VCaP (cell line): ENCODE results near the gene CLDN19.

Source experiments
- H3K27ac ChIP-seq: fragments of 450-650 bp; 2 replicates; pipeline ENCODE4 v1.5.1; 2017
- TF ChIP-seq, protein P1 (sequence below): fragments of 450-650 bp; conservative IDR thresholded peaks from 2 replicates; pipeline ENCODE4 v1.5.1; 2017; ENCODE audit warnings: mild to moderate bottlenecking, moderate library complexity

The CLDN19 gene

DNA sequence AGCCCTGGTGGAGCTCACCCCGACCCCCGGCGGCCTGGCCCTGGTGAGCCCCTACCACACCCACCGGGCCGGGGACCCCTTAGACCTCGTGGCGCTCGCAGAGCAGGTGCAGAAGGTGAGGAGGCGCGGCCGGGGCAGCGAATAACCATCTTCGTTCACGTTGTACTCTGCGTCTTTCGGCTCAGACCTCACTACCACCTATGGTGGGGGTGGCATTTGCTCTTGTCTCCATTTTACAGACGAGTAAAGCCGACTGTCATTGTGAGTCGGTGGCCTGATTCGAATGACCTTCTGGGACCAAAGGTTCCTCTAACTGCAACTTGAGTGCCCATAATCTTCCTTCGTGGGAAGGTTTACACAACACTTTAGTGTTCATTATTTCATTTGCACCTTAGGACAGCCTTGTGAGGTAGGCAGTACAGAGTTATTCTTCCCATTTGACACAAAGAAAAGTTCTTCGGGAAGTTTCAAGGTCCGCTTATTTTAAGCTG, 27.5 kb upstream of the CLDN19 start:
- H3K27ac ChIP-seq: peak overlapping the region; percentile 82
- TF ChIP-seq, protein P1, sequence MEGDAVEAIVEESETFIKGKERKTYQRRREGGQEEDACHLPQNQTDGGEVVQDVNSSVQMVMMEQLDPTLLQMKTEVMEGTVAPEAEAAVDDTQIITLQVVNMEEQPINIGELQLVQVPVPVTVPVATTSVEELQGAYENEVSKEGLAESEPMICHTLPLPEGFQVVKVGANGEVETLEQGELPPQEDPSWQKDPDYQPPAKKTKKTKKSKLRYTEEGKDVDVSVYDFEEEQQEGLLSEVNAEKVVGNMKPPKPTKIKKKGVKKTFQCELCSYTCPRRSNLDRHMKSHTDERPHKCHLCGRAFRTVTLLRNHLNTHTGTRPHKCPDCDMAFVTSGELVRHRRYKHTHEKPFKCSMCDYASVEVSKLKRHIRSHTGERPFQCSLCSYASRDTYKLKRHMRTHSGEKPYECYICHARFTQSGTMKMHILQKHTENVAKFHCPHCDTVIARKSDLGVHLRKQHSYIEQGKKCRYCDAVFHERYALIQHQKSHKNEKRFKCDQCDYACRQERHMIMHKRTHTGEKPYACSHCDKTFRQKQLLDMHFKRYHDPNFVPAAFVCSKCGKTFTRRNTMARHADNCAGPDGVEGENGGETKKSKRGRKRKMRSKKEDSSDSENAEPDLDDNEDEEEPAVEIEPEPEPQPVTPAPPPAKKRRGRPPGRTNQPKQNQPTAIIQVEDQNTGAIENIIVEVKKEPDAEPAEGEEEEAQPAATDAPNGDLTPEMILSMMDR: no peak

DNA sequence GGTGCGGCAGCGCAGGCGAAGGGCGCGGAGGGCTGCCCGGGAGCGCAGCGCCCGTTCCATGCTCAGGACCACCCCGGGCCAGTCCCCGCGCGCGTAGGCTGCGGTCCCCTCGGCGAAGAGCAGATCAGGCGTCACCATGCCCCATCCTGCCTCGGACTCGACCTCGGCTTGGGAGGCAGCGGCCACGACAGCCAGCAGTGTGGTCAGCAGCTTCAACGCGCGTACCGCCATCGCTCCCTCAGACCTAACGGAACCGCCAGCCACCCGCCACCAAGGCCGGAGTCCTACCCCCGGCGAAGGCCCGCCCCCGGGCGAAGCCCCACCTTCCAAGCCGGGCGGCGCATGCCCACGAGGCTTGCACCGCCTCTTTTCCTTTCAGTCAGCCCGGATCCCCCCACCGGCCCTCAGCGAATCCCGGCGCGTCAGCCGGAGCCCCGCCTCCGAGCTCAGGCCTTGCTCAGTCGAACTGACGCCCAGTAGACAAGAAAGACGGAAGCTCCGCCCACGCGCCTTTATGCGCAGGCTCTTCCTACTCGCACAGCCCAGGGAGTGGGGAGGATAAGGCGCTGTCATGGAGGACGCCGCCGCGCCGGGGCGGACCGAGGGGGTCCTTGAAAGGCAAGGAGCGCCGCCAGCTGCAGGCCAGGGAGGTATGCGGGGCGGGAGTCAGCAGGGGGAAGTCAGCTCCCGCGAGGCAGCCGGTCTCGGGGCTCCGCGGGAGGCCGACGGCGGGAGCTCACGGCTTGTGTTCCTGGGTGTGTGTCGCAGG, 26.9 kb upstream of the CLDN19 start, which contains the start of the genes C1orf50 and P3H1:
TSS of gene C1orf50 (plus strand) at position 509 of the 769 bp plus-strand sequence. CDS start at position 572, 63 bp downstream.
TSS of gene P3H1 (minus strand) at position 288 of the 769 bp plus-strand sequence. CDS start at position 231, 57 bp downstream.
- TF ChIP-seq, protein P1: no peak

DNA sequence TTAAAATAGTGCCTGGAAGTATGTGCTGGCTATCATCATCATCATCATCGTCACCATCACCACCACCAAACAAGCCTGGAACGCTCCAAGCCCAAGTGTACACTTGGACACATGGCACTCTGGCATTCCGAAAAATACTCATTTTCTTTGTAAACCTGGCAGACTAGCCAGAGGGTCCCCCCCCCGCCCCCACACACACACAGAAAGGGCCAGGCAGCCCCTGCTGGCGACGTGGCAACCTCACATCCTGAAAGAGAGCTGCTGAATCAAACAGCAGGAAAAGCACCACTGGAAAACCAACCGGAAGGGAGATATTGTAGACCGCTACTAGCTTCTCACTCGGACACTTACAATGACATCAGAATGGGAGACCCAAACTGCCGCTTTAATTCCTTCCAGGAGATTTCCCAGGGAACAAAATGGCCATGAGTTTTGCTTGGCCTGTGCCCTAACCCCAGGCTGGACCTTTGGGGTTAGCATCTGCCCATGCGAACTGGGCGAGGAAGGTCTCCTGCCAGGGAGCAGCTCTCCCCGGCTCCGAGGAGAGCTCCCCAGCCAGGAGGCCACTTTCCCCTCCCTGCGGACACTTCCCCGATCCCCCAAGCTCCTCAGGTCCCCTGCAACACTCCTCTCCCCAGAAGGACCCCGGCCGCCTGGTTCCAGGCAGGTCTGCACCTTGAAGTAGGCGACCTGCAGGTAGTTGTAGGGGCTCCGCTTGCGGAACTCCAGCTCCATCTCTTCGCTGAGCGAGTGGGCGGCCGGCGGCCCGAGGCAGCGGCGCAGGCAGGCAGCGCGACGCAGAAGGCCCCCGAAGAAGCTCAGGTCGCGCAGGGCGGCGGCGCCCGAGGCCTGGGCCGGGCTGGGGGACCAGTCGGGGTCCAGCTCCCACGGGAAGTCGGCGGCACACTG, 26.1 kb upstream of the CLDN19 start:
- TF ChIP-seq, protein P1: peak; percentile 68
- H3K27ac ChIP-seq: peak overlapping the region; percentile 82

More for the DNA sequence above, 26.9 kb upstream of the CLDN19 start, which contains the start of the genes C1orf50 and P3H1:
- H3K27ac ChIP-seq: peak within 1 kb of the TSS; percentile 82

DNA sequence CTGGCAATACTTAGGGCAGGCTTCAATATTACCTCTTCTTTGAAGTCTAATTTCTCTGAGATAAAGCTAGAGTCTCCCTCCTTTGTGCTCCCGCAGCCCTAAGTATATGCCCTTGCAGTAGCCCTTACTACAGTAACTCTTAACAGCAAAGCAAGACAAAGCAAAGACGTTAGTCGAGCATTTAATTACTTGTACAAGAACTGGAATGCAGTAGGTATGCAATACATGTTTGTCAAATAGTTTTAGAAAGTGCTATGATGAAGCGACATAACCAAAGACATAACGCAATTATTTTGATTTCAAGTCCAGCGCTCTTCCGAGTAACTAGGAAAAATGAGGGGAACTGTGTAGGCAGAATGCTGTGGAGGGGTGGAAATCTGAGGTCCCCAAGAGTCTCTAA, 25.2 kb upstream of the CLDN19 start:
- TF ChIP-seq, protein P1: no peak
- H3K27ac ChIP-seq: peak overlapping the region; percentile 82; the same call in 1 of the 2 replicates

DNA sequence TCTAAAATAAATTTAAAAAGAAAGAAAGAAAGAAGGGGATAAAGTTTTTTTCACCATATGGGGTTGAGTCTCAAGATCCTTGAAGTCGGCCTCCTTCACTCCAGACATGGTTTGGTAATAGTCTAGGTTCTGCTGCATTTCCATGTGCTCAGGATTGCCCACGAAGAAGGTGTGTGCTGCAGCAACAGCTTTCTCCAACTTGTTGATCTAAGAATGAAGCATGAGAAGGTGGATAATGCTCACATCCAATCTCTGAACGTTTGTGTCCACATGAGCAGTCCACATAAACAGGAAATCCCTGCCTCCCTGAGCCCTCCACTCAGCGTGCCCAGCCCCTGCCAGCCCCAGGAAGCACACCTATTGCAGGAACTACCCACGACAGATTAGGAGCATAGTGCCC, 22.2 kb upstream of the CLDN19 start:
- no peak overlapping the region for H3K27ac ChIP-seq
- TF ChIP-seq, protein P1: no peak

DNA sequence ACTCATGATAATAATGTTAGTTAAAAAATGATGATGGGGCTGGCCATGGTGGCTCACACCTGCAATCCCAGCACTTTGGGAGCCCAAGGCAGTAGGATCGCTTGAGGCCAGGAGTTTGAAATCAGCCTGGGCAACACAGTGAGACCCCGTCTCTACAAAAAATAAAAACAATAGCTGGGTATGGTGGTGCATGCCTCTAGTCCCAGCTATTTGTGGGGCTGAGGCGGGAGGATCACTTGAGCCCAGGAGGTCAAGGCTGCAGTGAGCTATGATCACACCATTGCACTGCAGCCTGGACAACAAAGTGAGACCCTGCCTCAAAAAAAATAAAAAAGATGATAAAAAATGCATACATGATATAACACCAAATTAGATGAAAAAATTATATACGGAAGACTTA, 21.5 kb upstream of the CLDN19 start:
- TF ChIP-seq, protein P1: no peak
- H3K27ac ChIP-seq: no peak overlapping the region

DNA sequence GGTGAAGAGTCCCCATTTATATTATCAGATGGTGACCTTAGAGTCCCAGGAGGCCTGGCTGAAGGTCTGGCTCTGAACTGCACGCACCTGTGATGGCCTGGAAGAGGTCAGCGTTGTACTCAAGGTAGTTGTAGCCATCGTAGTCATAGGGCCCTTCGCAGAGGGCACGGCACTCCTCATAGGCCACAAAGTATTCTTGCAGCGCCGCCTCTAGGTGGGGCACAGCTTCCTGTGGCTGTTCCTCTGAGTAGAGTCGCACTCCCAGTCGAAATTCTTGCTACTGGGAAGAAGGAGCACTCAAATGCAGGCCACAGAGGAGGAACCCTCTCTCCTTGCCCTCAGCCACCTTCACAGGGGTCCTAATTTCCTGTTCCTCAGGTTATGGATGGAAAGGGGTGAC, 19.1 kb upstream of the CLDN19 start:
- TF ChIP-seq, protein P1: no peak
- no peak overlapping the region for H3K27ac ChIP-seq
